Dermis blood vessel endothelial cell (primary cell): ENCODE measurements around the gene ARID4A. TPM values are rescaled to one million over a fixed set of nuclear protein-coding genes. Genes with fewer than 3 reads are reported as not detected.
"Not testable (repeated sequence)": the region's sequence is repeated elsewhere in the genome, so short reads cannot be mapped to it uniquely, and the experiment has no call there.

ENCODE experiments used
- DNase-seq: peaks from one replicate; pipeline ENCODE4 v3.0.0; 2010
- total RNA-seq: library from RNA; depleted of rRNA; stranded (reverse); fragments of >200 nt; gene quantifications from 2 replicates; pipeline ENCODE4 v1.2.3, GENCODE V29; 2014

ARID4A gene, protein sequence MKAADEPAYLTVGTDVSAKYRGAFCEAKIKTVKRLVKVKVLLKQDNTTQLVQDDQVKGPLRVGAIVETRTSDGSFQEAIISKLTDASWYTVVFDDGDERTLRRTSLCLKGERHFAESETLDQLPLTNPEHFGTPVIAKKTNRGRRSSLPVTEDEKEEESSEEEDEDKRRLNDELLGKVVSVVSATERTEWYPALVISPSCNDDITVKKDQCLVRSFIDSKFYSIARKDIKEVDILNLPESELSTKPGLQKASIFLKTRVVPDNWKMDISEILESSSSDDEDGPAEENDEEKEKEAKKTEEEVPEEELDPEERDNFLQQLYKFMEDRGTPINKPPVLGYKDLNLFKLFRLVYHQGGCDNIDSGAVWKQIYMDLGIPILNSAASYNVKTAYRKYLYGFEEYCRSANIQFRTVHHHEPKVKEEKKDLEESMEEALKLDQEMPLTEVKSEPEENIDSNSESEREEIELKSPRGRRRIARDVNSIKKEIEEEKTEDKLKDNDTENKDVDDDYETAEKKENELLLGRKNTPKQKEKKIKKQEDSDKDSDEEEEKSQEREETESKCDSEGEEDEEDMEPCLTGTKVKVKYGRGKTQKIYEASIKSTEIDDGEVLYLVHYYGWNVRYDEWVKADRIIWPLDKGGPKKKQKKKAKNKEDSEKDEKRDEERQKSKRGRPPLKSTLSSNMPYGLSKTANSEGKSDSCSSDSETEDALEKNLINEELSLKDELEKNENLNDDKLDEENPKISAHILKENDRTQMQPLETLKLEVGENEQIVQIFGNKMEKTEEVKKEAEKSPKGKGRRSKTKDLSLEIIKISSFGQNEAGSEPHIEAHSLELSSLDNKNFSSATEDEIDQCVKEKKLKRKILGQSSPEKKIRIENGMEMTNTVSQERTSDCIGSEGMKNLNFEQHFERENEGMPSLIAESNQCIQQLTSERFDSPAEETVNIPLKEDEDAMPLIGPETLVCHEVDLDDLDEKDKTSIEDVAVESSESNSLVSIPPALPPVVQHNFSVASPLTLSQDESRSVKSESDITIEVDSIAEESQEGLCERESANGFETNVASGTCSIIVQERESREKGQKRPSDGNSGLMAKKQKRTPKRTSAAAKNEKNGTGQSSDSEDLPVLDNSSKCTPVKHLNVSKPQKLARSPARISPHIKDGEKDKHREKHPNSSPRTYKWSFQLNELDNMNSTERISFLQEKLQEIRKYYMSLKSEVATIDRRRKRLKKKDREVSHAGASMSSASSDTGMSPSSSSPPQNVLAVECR
- total RNA-seq = 15.9 and 17.9 TPM in 2 replicates

DNA sequence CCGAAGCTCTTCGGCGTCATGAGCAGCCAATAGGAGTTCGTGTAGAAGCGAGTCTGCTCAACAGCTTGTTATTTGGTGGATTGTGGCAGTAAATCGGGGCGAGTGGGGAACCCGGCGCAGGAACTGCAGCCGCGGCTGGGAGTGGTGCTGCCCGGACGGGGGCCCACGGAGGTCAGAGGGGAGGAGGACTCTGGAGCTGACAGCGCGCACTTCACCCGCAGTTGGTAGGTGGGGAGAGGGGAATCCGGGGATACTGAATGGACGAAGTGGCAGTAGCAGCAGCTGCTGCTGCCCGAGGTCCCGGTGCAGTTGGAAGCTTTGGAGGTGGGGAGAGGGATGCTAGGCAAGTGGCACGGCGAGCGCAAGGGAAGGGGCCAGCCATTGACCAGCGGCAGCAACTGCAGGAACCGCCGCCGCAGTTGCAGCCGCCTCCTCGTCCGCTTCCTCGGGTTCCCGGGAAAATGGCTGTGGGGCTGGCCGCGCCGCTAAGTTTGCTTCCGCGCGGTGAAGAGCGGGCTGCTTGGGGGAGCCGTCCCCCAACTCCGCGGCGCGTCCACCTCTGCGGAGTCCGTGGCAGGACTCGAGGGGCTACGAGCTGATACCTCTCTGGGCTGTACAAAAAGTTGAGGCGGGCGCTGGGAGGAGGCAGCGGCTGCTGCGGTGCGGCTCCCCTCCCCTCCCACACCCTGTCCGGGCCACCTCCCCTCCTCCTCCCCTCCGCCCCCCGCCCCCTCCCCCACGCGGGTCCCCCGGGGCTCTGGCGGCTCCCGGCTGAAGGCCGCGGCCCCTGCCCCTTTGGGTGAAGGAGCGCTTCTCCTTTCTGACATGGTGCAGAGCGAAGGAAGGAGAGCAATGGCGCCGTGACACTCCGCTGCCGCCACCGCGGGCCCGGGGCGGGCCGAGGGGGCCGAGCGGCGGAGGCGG, at the start of gene ARID4A:
ARID4A (plus strand) TSS at position 79 of the 924 bp plus-strand sequence. CDS start 1,300 bp downstream, outside the sequence.
- no peak for DNase-seq

DNA sequence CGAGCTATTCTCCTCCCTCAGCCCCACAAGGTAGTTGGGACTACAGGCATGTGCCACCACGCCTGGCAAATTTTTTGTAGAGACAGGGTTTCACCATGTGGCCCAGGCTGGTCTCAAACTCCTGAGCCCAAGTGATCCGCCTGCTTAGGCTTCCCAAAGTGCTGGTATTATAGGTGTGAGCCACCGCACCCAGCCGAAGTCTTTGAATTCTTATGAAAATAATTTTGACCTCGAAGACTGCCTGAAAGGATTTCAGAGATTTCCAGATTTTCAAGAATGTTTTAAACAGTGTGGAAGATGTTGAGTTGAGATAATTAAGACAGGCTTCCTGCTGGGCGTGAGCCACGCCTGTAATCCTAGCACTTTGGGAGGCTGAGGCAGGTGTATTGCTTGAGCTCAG, 48.7 kb upstream of the ARID4A start:
- DNase-seq = no peak

DNA sequence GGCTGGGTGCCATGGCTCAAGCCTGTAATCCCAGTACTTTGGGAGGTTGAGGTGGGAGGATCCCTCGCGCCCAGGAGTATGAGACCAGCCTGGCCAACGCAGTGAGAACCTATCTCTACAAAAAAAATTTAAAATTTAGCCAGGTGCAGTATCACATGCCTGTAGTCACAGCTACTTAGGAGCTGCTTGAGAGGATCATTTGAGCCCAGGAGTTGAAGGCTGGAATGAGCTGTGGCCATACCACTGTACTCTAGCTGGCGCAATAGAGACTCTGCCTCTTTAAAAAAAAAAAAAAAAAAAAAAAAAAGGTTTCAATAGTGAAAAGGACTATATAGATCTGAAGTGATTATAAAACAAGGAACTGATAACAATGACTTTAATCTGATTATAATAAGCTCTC, 40.2 kb upstream of the ARID4A start:
- DNase-seq = no peak

DNA sequence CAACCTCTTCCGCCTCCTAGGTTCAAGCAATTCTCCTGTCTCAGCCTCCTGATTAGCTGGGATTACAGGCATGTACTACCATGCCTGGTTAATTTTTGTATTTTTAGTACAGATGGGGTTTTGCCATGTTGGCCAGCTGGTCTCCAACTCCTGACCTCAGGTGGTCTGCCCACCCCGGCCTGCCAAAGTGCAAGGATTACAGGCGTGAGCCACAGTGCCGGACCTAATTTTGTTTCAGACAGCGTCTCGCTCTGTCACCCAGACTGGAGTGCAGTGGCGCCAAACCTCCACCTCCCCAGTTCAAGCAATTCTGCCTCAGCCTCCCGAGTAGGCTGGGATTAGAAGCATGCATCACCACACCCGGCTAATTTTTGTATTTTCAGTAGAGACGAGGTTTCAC, 36.4 kb upstream of the ARID4A start:
- not testable (repeated sequence) for DNase-seq

DNA sequence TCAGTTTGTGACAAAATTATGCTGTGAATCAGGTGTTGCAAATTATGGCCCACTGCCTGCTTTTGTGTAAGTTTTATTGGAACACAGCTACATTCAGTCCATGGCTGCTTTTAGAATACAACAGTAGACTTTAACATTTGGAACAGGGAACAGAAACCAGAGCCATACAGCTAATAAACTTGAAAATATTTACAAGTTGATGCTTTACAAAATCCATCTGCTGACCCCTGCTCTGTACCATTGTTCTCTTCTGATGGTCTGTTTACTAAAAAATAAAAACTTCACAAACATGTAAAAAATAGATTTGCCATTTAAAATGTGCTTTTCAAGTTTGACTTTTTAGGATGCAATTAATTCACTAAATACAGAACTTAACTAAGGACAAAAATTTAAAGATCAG, 33.0 kb upstream of the ARID4A start:
- DNase-seq = no peak

DNA sequence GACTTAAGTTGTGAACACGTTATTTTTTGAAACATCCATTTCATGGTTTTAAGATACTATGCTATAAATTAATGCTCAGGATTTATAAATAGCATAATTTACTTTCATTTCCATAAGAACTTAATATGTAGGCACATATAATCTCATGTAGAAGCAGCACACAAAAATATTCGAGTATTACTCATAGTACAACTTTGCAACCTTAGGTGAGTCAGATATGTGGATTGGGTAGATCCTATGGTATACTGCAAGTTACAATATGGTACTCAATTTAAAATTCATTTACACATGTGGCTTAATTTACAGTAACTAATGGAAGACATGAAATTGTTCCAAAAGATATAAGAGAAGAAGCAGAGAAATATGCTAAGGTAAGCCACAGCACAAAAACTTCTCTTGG, 27.7 kb upstream of the ARID4A start:
- no peak for DNase-seq

DNA sequence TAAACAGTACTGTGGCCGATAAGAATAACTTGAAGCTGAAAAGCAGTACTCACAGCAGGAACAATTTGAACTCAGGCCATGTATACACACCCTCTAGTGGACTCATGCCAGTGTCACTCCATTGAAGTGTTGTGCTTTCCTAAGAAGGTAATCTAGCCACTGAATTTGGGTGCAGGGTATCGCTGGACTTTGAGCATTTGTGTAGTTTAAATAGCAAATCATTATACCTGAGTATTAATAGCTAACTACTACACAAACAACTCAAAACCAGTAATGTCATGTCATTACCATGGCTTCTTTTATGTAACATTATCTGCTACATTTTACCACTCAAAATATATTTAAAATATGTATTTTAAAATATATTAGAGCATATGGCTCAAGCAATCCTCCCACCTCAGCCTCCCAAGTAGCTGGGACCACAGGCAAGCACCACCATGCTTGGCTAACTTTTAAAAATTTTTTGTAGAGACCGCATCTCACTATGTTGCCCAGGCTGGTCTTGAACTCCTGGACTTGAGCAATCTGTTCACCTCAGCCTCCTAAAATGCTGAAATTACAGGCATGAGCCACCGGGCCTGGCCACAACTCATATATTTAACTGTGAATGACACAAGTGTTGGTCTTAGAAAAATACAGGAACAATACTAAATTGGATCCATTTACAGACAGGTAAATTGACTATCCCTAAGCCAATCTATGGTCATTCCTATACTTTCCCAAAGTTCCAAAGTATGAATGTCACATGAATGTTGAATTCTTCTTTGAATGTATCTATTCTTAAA, 25.6 kb upstream of the ARID4A start:
- peak; percentile 49 for DNase-seq

DNA sequence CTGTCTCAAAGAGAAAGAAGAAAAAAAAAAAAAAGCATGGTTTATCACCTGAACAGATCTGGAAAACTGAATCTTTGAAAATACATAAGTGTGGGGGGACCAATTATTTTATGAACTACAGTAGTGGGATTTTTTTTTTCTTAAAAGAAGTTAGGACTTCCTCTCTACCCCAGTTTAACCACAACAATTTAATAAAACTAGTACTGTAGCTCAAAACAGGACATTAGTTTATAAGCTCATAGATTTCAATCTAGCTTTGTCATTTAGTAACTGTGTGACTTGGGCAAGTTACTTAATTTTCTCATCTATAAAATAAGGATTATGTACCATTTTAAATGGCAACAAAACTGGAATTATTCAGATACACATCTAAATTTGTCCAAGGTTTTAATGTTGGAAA, 23.5 kb upstream of the ARID4A start:
- no peak for DNase-seq

DNA sequence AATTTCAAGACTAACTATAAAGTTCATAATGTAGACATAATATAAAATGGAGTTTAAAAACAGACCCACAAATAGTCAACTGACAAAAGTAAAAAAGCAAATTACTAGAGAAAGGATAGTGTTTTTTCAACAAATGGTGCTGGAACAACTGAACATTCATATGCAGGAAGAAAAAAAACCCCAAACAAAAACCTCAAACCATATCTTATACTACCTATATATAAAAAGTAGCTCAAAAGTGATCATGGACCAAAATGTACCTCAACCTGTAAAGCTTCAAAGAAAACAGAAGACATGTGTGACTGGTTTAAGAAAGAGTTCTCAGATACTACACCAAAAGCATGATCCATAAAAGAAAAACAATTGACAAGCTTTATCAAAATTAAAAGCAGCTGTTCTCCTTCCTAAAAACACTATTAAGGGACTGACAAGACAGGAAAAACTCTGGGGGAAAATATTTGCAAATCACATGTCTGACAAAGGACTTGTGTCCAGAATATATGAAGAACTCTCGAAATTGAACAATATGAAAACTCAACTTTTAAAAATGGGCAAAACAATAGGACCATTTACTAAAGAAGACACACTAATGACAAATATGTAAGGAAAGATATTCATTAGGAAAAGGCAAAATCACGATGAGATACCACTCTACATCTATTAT, 22.7 kb upstream of the ARID4A start:
- no peak for DNase-seq

DNA sequence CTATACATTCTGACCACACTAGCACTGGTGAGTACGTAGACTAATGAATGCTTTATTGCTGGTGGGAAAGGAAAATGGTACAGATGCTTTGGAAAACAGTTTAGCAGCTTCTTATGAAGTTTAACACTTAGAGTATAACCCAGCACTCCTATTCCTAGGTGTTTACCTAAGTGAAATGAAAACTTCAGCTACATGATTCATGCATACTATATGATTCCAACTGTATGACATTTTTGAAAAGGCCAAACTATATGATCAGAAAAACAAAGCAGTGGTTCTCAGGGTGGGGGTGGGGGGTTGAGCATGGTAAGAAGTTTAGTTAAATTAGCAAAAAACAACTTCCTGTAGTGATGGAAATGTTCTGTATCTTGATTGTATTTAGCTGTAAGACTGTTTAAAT, 22.1 kb upstream of the ARID4A start:
- DNase-seq = no peak

DNA sequence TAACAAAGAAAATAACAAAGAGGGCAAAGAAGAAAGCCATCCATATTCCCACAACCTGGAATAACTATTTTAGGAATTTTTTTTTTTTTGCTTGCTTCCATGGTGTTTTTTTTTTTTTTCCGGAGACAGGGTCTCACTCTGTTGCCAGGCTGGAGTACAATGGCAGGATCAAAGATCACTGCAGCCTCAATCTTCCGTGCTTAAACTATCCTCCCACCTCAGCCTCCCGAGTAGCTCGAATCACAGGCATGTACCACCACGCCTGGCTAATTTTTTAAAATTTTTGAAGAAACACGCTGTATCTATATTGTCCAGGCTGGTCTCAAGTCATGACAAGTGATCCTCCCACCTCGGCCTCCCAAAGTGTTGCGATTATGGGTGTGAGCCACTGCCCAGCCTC, 20.2 kb upstream of the ARID4A start:
- no peak for DNase-seq

DNA sequence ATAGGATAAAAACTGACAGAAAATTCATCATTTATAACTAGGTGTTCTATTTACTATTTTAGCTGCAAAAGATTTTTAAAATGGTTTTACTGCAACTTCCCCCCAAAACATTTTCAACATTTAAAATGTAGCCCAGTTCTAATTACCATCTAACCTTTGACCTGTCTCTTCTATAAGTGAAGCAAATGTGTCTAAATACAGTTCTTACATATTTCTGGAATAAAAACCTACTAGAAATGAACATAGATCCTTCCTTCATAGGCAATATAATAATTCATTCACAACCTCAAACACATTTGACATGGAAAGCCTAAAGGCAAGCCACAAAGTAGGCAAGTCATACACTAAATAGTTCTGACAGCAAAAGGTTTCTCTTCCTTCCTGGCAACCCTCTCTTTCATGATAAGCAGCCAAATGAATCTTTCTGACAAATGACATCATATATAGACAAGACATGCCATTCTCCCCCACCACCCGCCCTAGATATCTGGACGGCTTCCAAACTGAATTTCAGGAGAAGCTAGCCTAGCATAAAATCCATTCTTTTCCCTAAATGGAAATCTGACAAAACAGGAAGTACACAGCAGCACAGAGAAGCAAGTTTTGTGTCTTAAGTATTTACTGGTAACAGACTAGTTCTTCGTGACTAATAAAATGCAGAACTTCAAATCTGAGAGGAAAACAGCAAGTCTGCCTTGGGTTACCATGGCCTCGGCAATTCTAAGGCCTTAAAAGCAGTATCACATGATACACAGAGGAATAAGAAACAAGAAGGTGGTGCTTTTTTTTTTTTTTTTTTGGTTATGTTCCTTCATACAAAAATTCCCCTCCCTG, 17.2 kb upstream of the ARID4A start:
- DNase-seq = peak; percentile 96

DNA sequence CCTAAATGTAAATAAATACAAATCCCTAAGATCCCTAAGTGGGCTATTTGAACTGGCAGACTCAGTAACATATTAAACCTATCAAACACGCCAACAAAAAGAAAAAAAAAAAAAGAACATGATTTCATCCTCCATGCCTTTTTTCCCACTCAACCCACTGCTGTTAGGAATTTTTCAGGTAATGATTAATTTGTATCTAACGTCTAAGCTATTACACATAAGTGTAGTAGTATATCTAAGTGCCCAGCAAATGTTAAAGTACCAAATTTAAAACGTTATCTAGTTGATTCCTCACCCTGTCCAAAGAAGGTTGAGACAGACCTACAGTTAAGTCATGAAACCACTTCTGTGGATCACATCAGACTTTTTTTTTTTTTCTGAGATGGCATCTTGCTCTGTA, 16.4 kb upstream of the ARID4A start:
- DNase-seq = no peak

DNA sequence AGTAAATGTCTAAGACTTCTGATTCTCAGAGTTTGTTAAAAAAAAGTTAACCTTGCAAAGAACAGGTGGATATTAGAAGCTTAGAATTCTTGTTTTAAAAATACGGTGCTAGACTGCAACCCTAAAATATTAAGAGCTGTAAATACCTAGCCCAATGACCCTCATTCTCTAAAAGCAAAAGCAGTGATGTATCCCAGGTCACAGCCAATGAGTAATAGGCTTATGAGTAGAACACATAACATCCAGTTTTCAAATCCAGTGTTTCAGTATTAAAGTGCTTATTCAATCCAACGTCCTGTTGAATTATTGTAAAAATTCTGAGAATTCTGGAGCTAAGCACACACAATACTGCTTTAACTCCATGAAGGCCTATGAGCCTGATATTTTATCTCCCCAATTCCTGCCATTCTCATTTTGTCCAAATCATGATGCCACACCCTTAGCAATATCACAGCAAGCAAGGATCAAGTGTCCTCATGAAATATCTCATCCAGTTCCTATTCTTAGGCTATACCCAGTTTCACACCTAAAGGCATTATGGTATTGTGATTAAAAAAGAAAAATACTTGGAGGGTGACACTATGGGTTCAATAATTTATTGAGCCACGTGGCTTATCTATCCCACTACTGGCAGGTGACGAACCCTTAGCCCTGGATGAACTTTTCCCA, 15.3 kb upstream of the ARID4A start:
- DNase-seq = no peak

DNA sequence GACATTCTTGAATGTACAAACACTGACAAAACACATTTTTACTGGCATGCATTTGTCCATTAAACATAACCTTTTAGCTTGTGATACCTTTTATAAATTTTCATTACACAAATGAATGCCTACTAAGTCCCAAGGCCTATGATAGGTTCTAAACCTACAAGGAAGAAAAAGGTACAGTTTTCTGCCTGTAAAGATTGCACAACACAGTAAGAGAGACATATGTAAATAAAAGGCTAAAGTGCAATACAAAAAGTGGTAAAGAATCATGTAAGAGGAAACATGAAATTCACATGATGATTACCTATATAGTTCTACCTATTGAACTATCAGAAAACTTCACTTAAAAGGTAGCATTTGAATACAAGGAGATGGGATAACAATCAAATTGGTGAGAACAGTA, 14.6 kb upstream of the ARID4A start:
- no peak for DNase-seq

DNA sequence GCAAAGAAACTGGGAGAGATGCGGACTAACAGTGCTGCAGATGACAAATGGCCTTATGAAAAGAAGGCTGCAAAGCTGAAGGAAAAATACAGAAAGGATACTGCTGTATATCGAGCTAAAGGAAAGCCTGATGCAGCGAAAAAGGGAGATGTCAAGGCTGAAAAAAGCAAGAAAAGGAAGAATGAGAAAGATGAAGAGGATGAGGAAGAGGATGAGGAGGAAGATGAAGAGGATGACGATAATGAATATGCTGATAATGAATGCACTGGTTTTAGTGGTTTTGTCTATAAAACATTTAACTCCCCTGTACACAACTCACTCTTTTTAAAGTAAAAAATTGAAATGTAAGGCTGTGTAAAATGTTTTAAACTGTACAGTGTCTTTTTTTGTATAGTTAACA, 13.2 kb upstream of the ARID4A start:
- no peak for DNase-seq

DNA sequence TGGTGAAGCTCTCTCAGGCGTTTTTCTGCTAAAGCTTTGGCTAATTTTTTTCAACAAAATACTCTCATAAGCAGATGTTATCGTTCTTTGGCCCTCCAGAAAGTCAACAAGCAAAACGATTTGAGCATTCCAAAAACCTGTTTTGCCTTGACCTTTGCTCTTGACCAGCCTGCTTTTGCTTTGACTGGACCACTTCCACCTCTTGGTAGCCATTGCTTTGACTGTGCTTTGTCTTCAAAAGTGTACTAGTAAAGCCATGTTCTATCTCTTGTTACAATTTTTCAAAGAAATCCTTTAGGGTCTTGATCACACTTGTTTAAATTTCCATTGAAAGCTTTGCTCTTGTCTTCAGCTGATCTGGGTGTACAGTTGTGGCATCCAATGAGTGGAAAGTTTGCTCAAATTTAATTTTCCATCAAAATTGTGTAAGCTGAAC, 10.7 kb upstream of the ARID4A start:
- no peak for DNase-seq

DNA sequence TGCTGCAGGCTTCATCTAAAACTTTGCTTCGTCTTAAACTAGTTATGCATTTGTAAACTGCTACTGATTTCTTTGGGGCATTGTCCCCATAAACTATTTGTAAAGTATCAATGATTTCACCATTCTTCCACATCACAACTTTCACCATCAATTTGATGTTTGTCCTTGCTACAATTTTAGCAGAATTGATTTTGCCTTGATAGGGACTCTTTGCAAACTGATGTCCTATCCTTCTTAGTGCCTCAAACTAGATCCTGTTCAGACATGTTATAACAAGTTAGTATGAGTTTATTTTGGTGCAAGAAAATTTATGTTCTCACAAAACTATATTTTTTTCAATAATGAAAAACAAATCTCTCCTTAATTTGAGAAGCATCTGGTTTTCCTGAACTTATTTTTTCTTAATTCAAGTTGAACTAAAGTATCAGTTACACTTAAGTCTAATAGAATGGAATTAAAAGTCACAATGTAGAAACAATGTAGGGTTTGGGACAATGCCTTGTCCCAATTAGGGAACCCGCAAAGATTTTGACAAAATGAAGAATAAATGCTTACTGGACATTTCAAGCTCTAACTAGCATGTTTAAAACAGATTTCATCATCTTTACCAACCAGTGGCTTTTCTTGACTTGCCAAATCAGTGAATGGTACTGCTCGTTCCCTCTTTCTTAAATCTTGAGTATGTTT, 10.1 kb upstream of the ARID4A start:
- no peak for DNase-seq
